Adipose tissue (tissue), 3 donors: Measurements from ENCODE around the gene RBM20. TPM values are rescaled to one million over a fixed set of nuclear protein-coding genes. Genes with fewer than 3 reads are reported as not detected.

Experiments
- H3K27ac ChIP-seq: one replicate; pipeline ENCODE4 v1.5.1; 2013; ENCODE audit warnings: low read depth, low read length
- WGBS, 3 donors: extraction: QIAGEN DNeasy Blood & Tissue Kit; methylation state at CpG; one replicate each; pipeline ENCODE4 v1.1.7; 2013; 5-methylcytosine and 5-hydroxymethylcytosine counted together
- polyA plus RNA-seq, 3 donors: library from polyadenylated mRNA; stranded (reverse); fragments of 200-250 nt; gene quantifications; one replicate each; pipeline ENCODE4 v1.2.3, GENCODE V29; 2013
- donor health status: healthy with polysubstance abuse.
- donor health status: Bipolar disorder and iron deficiency.
- donor health status: healthy.

Gene RBM20
- polyA plus RNA-seq, 3 donors: 0.67 to 7.1 (median 1.6) TPM

DNA sequence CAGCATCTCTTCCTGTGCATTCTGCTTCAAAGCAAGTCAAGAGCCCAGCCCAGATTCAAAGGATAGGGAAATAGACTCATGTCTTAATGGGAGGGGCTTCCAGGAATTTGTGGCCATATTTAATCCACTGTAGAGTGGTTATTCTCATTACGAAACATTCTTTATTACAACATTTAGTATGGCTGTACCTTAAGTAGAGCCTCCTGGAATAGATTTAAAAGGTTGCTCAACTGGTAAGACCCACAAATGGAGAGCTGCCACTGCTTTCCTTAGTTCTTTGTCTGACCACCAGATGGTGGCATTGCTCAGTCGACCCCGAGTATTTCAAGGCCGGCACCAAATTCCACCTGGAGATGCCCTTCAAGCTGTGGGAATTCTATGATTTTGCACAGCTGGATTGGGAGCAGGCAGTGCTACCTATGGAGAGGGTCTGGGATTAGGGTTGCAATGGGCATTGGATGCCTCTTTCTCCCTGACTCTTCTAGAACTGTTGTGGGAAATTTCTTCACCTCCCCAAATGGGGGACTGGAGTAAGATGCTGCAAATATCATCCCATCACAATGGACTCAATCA is 102.2 kb downstream of the RBM20 start:
- H3K27ac ChIP-seq: no peak overlapping the region
- WGBS, 3 donors: 4 to 7% (median 5%) methylated on average over 4 of the region's 4 CpGs

DNA sequence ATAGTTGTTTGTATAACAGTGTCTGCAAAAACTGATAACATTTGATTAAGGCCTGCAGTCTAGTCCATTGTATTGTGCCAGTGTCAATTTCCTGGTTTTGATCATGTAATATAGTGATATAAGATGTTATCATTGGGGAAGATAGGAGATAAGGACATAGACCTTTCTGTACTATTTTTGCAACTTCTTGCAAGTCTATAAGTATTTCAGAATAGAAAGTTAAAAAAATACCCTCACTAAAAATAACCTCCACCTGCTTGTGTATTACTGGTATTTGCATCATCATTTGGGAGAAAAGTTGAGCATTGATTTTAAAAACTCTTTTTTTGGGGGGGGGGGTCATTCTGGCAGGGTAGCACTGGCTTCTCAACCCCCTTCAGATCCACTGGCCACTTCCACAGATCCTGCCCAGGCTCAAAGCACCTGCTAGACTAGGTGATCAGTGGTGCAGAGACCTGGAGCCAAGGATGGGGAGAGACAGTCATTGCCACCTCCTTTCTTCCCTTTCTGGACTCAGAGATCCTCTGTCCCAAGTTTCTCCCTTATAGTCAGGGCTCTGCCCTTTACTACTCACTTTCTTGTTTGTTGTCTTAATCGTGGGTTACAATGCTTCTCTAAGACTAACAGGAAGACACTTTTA is 103.0 kb downstream of the RBM20 start:
- WGBS, 3 donors: 27 to 39% (median 33%) methylated on average over 1 of the region's 1 CpG
- H3K27ac ChIP-seq: no peak overlapping the region

DNA sequence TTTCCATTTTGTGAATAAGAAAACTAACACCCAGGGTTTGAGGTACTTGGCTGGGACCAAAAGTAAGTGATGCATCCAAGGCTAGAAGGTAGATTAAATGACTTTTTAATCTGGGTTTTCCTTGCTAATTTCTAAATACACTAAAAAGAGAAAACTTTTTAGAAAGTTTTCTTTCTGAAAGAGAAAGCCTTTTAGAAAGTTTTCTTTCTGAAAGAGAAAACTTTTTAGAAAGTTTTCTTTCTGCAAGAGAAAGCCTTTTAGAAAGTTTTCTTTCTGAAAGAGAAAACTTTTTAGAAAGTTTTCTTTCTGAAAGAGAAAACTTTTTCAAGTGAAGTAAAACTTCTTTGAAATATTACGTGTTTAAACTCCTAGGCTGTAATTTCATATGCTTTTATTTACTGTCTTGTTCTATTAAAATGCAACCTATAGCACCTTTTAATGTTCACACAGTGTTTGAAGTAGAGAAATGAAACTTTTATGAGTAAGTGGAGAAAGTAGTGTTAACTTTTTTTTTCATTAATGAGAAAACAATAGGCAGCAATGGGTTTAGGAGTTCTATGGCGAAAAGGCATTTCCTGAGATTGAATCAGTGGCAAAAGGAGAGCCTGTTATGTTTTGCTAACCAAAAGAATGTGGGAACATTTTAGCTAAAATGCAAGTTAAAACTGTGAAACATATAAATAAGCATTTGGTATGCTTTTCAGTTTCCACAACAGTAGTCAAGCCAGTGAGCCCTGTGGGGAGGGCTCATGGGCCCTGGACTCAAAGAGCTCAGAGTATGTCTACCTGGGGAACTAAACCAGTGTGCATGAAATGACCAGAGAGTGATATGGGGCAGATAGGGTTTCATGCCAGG is 103.7 kb downstream of the RBM20 start:
- 73 to 86% (median 84%) methylated on average over 2 of the region's 2 CpGs for WGBS, 3 donors
- H3K27ac ChIP-seq: no peak overlapping the region

DNA sequence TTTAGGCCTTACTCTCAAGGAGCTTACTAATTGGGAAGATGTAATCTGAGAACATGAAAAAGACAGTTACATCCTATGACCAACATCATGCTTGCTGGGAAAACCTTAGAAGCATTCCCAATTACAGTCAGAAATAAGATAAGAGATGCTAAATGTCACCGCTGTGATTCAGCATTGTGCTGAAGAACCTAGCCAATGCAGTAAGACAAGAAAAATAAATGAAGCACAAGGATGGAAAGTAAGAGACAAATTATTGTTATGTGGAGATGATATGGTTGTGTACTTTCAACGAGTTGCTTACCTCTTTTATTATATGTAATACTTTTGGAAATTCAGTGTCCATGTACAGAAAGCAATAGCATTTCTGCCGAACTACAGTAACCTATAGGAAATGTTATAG is 104.8 kb downstream of the RBM20 start:
- WGBS, 3 donors: 62 to 69% (median 62%) methylated on average over 3 of the region's 3 CpGs

DNA sequence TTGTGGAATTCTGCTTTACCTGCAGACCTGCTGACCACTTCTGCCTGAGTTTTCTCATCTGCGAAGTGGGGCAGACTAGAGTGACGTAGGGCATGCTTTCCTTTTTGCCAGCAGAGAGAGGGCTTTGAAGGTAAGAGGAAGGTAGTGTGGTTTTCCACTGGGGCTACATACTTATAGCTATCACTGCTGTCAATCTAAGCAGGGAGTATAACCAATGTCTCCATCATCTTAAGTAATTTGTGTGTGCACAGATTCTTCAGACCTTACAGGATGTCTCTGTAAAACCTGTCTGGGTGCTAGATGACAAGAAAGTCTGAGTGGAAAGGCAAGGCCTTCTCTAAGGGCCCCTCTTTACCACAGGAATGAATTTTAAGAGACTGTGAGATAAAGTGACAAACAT is 106.8 kb downstream of the RBM20 start:
- WGBS, 3 donors: 79 to 88% (median 86%) methylated on average over 2 of the region's 2 CpGs
- H3K27ac ChIP-seq: no peak overlapping the region

More for the DNA sequence above, 104.8 kb downstream of the RBM20 start:
- no peak overlapping the region for H3K27ac ChIP-seq

DNA sequence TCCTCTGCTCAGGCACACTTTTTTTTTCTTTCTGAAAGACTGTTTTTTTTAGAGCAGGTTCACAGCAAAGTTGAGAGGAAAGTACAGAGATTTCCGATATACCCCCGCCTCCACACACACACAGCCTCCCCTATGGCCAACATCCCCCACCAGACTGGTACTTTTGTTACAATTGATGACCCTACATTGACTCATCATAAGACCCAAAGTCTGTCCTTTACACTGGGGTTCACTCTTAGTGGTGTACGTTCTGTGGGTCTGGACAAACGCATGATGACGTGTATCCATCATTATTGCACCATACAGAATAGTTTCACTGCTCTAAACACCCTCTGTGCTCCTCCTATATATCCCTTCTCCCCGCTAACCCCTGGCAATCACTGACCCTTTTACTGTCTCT is 107.7 kb downstream of the RBM20 start:
- WGBS, 3 donors: 54 to 64% (median 62%) methylated on average over 6 of the region's 6 CpGs
- no peak overlapping the region for H3K27ac ChIP-seq

DNA sequence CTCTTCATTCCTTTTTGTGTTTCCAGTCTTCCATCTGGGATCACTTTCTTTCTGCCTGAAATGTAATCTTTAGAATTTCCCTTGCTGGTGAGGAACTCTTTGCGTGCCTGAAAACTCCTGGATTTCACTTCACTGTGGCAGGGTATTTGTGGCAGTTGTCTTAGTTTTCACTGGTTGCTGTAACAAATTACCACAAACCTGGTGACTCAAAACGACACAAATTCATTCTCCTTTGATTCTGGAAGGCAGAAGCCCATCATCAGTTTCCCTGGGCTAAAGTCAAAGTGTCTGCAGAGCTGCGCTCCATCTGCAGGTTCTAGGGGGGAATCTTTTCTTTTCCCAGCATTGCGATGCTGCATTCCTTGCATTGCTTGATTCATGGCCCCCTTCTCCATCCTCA is 109.3 kb downstream of the RBM20 start:
- 87 to 95% (median 89%) methylated on average over 4 of the region's 4 CpGs for WGBS, 3 donors
- H3K27ac ChIP-seq: no peak overlapping the region

DNA sequence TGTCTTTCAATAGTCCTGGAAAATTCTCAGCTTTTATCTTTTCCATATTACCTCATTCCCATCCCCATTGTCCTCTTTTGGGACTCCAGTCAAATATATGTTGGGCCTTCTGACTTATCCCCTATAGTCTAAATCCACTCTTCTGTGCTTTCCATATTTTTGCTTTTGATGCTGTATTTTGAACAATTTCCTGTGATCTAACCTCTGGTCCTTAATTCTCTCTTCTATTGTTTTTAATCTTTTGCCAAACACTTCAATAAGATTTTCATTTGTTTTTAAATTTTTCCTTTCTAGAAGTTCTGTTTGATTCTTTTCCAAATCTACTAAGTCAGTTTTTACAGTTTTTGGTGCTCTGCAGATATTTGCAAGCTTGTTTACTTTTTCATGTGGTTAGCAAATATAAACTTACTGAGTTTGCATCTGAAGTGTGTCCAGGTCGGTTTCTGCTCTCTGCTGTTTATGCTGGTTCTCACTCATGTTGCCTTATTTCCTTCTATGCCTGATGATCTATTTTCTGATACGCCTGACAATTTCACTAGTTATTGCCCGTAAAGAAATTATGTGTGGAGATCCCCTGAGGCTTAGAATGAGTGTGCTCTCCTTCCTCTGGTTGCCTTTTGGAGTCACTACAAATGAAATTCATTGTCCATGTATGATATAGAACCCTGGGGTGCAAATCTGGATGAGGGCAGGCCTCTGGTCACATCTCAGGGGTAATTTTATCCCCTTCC is 110.4 kb downstream of the RBM20 start:
- 79 to 87% (median 84%) methylated on average over 3 of the region's 3 CpGs for WGBS, 3 donors
- no peak overlapping the region for H3K27ac ChIP-seq

DNA sequence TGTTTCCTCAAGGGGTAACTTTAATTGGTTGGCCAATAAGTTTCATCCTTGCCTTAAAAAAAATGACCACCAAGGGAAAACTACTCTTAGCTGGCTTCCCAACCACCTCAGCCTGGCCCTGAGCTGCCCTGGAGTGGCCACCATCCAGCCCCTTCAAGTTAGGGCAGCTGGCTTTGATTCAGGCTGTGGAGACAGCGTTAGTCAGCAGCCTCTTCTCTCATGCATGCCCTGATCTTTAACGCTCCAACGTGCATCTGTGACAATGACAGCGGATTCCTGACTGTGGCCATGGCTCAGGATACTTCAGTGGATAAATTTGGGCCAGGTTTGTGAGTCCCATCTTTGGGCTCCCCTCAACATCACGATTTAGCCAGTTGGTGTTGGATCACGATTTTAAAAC is 111.6 kb downstream of the RBM20 start:
- H3K27ac ChIP-seq: no peak overlapping the region
- 76 to 78% (median 76%) methylated on average over 6 of the region's 6 CpGs for WGBS, 3 donors

DNA sequence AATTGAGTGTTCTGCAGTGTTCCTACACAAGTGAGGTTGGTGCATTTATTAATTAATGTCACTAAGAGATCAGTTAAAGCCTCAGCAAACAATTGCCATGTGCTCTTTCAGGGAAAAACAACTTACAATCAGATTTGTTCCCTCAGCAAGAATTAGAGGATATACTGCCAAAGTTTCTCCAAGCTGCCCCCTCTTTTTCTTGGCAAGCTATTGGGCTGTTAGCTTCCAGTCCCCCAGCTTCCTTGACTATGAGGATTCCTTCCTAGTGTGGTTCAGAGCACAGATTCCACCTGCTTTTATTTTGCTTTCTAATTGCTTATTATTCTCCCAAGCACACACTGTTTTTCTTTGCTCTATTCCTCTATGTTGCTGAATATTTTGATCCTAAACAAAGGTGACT is 112.7 kb downstream of the RBM20 start:
- no peak overlapping the region for H3K27ac ChIP-seq

DNA sequence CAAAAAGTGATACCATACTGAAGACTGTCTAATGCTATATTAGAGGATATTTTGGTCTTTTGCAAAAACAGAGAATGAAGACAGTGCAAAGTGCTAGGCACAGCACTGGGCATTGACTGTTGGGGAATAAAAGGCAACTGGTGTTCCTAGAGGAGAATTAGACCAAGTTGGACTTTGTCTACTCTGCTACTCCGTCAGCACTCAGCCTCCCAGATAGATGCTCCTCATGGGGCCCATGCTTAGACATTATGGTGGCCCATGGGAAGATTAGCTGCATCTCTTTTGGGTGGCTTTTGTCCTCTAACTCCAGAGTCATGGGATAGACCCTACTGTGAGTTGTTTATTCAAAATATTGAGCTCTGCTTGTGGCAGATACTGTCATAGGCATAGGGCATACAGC is 113.5 kb downstream of the RBM20 start:
- 48 to 96% (median 95%) methylated on average over 1 of the region's 1 CpG for WGBS, 3 donors
- H3K27ac ChIP-seq: no peak overlapping the region

DNA sequence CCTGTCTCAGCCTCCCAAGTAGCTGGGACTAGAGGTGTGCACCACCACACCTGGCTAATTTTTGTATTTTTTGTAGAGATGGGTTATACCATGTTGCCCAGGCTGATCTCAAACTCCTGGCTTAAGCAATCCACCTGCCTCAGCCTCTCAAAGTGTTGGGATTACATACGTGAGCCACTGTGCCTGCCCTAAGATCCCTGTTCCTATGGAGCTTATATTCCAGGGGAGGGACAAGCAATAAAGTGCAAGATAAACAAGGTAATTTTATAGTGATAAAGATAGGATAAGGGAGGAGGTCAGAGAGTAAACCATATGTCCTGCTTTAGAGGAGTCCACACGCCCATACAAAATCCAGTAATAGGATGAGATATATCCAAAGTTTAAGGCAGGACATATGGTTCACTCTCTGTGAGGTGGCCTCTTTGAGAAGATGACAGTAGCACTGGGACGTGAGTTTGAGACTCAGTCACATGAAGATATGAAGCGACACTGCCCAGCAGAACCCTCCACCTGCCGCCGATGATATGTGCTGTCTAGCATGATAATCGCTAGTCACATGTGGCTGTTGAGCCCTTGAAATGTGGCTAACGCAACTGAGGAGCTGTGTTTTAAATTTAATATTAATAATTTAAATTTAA is 114.1 kb downstream of the RBM20 start:
- 85 to 93% (median 91%) methylated on average over 8 of the region's 8 CpGs for WGBS, 3 donors
- H3K27ac ChIP-seq: no peak overlapping the region

DNA sequence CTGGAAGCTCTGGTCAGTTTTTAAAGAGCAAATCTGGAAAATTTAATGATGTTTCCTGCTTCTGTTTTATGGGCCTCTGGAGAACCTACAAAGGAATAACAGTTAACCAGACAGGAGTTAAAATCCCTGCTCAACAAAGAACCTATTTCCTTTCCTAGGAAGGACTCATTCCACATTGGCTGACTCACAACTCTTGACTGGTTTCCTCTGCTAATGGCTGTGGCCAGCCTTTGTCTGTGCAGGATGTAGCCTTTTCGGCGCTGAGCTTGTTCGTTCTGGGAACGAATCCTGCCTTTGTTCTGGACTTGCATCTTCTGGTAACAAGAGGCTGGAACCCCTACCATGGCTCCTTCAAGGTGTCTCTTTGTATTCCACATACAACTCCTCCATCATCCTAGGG is 114.8 kb downstream of the RBM20 start:
- H3K27ac ChIP-seq: no peak overlapping the region
- WGBS, 3 donors: 56 to 91% (median 75%) methylated on average over 4 of the region's 4 CpGs

DNA sequence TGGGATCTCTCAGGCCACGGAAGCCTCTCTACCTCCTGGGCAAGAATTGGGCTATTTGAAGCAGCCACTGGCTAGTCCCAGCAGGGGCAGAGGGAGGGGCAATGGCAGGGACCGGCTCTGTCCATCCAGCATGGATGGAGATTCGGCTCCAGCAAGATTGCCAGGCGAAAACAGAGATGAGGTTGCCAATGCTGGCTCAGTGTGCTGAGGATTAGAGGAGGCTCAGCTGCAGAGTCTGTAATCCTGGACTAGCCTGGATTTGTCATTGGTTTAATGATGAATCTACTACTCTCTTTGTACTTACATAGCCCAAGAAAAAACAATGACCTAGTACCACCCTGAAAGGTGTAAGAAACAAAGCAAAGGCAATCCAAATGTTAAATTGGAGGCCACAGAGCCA is 115.4 kb downstream of the RBM20 start:
- 84 to 92% (median 84%) methylated on average over 4 of the region's 4 CpGs for WGBS, 3 donors
- no peak overlapping the region for H3K27ac ChIP-seq

DNA sequence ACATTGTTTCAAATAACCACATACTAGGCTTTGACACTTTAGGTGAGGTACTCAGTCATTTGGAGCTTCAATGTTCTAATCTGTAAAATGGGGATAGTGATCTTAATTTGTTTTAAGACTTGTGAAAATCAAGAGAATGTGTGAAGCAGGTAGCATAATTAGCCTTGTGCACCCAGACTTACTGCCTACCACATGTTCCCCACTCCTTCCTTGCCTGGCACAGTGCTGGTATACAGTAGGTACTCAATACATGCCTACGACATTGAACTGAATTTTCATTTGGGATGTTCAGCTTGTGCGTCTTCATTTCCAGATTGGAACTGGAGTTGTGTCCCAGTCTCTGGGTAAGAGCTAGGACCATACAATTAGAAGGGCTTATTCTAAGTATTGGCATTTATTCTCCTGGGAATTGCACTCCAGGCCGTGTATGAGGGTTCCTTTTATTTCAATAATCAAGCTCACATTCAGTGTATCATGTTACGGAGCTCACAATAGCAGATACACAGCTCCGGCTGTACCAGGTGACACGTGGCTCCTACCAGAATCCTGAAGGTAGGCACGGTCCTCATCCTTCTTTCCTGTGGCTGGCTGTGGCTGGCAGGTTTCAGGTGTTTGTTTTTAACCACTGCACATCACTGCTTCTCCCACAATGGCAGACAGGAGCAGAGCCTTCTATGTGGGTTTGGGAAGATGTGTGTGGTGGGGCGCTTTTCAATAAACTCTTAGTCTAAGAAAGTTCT is 118.1 kb downstream of the RBM20 start:
- 86 to 88% (median 87%) methylated on average over 8 of the region's 8 CpGs for WGBS, 3 donors
- H3K27ac ChIP-seq: no peak overlapping the region

DNA sequence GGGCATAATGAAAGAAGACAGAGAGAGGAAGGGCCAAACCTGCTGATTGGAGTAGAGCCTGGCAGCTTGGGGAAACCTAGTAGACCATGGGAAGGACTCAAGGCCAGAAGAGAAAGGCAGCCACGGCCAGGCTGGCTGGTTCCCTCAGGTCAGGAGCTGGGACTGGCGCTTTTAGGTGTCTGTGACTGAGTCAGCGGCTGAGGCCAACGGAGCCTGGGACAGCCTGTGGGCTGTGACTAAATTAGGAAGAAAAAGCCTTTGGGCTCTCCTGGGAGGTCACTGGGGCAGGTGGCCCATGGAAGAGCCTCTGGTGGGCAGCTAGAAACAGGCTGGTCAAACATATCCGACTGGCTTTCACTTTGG is 118.7 kb downstream of the RBM20 start:
- no peak overlapping the region for H3K27ac ChIP-seq
- 82 to 91% (median 91%) methylated on average over 5 of the region's 5 CpGs for WGBS, 3 donors

DNA sequence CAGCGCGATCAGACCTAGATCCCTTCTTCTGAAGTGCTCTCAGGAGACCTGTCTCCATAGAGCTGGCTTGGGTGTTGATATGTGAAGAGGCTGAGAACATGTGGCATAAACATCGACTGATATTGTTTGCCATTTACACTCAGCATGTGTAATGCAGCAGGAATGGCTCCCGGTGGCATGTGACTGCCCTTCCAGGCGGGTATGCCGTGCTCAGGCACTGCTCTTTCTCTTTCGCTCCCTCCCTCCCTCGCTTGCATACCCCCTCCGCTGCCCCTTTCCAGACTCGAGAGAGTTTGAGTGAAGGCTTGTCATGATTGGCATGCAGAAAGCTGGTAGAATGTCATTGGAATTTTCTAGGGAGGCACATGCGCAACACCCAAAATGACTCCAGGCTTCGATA is 120.2 kb downstream of the RBM20 start:
- 78 to 88% (median 84%) methylated on average over 12 of the region's 12 CpGs for WGBS, 3 donors
- no peak overlapping the region for H3K27ac ChIP-seq
